SK-N-DZ (cell line): Measurements from ENCODE around the gene RFX2.
"Not testable (repeated sequence)": the region's sequence is repeated elsewhere in the genome, so short reads cannot be mapped to it uniquely, and the experiment has no call there.

Experiments
- DNase-seq: peaks from one replicate; pipeline ENCODE4 v3.0.0-alpha.2; 2015; ENCODE audit warnings: low spot score

Gene RFX2

GRCh38 chr19:6012426-6013170, 97.7 kb downstream of the RFX2 start:
- no peak for DNase-seq

DNA sequence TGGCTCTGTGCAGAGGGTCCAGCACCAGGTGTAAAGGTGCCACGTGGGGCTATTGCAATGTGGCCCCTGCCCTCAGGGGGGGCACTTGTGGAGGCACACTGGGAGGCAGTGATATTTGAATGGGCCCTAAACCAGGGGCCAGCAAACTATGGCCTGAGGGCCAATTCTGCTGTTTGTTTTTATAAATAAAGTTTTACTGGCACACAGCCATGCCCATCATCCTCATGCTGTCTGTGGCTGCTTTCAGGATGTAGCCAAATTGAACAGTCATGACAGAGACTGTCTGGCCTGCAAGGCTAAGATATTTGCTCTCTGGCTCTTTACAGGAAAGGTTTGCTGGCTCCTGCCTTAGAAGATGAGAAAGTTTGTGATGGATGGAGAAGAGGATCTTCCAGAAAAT, 98.5 kb downstream of the RFX2 start:
- no peak for DNase-seq

DNA sequence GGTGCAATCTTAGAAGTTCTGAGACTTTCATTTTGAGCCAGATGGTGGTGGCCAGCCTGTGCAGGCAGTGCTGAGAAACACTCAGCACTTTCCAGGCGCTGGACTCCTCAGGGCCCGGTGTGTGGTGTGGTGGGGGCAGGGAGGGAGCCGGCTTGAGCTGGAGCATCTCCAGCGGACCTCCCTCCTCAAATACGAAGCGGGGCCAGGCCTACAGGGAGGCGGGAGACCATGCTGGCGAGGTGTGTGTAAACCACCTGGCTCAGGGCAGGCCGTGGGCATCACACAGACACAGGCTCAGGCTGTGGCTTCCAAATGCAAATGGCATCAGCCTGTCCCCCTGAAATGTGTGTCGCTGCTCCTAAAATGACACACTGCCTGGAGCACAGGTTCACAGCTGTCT, 99.1 kb downstream of the RFX2 start:
- DNase-seq, result no peak

GRCh38 chr19:6010107-6010506, 100.2 kb downstream of the RFX2 start:
- no peak for DNase-seq

- DNase-seq, result no peak
These were observed 102.4 kb downstream of the RFX2 start for GRCh38 chr19:6007866-6008265.

GRCh38 chr19:6006896-6007295, 103.4 kb downstream of the RFX2 start:
- DNase-seq, result no peak

GRCh38 chr19:6006070-6006446, 104.2 kb downstream of the RFX2 start:
- DNase-seq, result not testable (repeated sequence)

- DNase-seq, result no peak
These were observed 104.8 kb downstream of the RFX2 start for GRCh38 chr19:6005321-6006069.

DNA sequence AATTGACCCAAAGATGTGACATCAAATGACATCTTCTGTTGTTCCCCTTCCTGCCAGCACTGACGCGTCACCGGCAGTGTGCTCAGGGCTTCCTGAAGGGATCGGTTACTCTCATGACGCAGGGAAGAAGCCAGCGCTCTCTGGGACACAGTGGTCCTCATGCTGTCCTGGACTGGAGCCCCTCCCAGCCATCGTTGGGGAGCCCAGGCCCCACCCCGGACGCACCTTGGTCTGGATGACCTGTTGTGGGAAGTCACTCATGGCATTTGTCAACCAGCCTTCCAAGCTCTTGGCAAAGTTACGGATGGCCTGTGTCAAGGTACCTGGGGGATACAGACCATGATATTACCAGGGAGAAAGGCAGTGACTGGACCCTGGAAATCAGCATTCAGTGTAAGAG, 106.3 kb downstream of the RFX2 start:
- no peak for DNase-seq

GRCh38 chr19:6002591-6002990, 107.7 kb downstream of the RFX2 start:
- DNase-seq, result no peak

DNA sequence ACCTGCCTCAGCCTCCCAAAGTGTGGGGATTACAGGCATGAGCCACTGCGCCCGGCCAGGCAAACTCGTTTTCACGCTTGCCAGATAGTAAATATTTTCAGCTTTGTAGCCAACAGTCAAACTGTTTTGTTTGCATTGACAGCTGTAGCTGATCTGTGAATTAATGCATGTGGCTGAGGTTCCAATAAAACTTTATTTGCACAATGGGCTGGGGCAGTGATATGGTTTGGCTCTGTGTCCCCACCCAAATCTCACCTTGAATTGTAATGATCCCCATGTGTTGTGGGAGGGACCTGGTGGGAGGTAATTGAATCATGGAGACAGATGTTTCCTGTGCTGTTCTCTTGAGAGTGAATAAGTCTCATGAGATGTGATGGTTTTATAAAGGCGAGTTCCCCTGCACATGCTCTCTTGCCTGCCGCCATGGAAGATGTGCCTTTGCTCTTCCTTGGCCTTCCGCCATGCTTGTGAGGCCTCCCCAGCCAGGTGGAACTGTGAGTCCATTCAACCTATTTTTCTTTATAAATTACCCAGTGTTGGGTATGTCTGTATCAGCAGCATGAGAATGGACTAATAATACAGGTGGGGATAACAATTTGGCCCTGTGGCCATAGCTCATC, 110.0 kb downstream of the RFX2 start:
- DNase-seq, result no peak

GRCh38 chr19:5999693-6000092, 110.6 kb downstream of the RFX2 start:
- no peak for DNase-seq

DNA sequence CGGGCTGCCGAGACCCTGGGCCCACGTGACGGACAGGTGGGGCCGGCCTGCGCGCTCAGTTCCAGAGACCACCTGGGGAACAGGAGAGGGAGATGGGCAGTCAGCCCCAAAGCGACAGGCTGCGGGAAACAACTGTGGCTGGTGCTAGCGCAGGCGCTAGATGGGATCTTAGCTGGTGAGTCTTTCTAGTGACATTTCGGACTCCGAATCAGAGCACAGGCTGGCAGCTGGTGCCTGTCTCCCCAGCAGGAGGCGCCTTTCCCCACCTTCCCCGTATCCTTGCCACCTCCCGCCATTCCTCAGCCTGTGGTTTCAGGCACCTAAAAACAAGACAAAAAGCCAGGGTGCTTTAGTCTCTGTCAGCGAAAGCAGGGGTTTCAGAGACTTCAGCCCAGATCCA, 112.9 kb downstream of the RFX2 start:
- no peak for DNase-seq

DNA sequence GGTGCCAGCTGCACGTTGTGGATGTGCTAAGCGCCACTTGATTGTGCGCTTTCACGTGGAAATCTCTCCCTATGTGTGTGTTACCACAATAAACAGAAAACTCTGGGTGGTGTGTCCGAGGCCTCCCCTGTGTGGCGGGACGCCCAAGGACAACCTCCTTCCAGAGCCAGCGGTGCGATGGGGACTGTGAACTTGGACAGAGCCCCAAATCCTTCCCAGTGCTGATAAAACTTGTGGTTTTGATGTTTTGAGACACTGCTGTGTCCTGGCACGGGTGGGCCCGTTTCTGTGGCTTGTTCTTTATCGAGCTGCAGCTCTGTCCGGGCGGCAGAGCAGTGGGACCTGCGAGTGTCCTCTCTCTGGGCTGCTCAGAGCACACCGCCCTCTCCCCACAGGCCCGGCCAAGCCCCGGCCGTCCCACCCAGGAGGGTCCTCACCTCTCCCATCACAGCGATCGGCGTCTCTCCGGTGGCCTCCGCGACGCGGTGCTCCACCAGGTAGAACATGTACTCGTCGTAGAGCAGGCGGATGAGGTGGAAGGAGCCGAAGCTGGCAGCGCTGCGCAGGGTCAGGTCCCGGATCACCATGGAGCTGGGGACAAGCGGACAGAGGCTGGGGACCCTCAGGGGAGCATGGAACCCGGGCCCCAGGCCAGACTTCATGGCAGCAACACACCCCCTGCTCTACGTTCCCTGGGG, 113.5 kb downstream of the RFX2 start:
- DNase-seq, result no peak

DNA sequence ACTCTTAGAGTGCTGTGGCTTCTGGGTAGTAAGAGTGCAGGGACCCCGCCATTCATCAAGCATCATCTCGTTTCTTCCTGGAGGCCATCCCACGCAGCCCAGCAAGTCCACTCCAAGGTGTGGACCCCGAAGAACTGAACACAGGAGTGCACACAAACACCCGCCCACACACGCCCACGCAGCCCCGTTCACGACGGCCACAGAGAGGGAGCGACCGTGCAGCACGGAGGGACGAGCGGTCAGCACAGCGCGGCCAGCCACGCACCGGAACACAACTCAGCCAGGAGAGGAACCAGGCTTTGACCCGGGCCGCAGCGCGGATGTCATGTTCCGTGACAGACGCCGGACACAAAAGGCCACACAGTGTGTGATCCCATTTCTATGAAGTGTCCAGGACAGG, 114.2 kb downstream of the RFX2 start:
- no peak for DNase-seq

DNA sequence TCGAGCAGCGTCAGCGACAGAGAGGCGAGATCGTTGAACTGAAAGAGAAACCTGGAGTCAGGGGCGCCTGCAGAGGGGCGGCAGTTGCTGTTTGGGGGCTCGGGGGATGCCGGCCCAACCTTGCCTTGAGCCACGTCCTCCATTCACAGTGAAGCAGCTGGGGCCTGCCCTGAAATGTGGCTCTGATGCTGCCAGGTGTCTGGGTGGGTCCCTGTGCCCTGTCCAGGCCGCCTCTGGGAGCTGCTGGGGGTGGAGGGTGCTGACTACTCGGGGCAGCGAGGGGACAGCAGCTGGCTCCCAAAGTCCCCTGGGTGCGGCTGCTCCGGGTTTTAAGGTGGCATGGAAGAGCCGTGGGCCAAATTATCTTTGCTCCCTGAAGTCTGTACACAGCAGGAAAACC, 114.7 kb downstream of the RFX2 start:
- no peak for DNase-seq

DNA sequence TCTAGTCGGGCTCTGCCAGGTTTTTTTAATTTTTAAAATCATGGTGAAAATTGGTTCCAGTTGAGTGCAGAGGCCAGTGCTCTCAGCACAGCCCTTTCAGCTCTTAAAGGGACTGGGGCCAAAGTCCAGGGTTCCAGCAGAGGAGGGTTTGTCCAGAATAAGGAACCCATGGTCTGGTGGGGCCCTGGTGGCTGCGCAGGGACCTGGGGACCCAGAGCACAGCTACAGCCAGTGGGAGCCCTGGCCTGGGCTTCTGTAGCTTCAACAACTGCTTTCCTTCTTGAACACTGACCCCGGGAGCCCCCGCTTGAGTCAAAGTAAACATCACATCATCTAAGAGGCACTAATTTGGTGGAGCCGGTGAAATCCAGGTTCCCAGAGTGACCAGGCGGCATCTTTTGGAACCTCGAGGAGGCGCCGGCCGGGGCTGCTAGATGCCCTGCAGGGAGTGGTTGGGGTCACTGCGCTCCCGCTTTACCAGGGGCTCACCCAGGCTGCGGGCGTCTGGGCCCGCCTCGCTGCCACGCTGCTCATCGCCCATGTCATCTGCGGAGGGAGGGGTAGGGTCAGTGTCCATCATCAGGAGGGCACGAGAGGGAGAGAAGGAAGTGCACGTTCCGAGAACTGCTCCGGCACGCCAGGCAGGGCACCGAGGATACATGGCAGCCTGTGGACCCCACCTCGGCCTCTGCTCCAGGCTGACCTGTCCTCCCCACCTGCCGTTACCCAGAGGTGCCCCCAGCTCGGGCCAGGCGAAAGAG, 115.7 kb downstream of the RFX2 start:
- DNase-seq, result no peak

GRCh38 chr19:5993648-5994358, 116.5 kb downstream of the RFX2 start:
- no peak for DNase-seq

GRCh38 chr19:5993201-5993600, 117.1 kb downstream of the RFX2 start:
- DNase-seq, result no peak

- no peak for DNase-seq
These were observed 117.5 kb downstream of the RFX2 start for GRCh38 chr19:5992756-5993155.
